ENCODE measurements around the gene LHX6. TPM values are rescaled to one million over a fixed set of nuclear protein-coding genes. Genes with fewer than 3 reads are reported as not detected.

Gene LHX6
- polyA plus RNA-seq, 1 experiment: not detected

DNA sequence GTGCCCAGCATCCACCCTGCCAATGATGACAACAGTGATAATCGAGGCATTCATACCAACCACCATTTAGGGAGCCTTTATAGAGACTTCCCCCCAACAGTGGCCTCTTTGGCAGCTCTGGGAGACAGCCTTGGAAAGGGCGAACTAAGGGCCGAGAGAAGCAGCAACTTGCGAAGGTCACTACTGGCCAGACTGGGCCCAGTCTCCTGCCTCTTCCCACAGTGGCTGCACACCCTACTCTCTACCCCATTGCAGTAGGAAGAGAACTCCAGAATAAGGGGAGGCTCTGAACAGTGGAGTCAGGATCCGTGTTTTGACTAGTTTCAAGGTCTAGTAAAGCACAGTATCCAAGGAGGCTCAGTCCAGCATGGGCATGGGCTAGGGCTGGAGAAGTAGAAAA lies 5.3 kb downstream of the LHX6 start:
- CTCF ChIA-PET: interaction anchor here (1.3 to 1.6 kb wide), 3 partner anchors 9 to 12 kb away, joined by 3 read pairs; no protein-coding TSS in a partner anchor
- TF ChIP-seq, protein P1, sequence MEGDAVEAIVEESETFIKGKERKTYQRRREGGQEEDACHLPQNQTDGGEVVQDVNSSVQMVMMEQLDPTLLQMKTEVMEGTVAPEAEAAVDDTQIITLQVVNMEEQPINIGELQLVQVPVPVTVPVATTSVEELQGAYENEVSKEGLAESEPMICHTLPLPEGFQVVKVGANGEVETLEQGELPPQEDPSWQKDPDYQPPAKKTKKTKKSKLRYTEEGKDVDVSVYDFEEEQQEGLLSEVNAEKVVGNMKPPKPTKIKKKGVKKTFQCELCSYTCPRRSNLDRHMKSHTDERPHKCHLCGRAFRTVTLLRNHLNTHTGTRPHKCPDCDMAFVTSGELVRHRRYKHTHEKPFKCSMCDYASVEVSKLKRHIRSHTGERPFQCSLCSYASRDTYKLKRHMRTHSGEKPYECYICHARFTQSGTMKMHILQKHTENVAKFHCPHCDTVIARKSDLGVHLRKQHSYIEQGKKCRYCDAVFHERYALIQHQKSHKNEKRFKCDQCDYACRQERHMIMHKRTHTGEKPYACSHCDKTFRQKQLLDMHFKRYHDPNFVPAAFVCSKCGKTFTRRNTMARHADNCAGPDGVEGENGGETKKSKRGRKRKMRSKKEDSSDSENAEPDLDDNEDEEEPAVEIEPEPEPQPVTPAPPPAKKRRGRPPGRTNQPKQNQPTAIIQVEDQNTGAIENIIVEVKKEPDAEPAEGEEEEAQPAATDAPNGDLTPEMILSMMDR (IDR thresholded peaks at IDR 0.05; ENCODE audit: insufficient read depth, low read depth, low read length): no peak
- DNase-seq (ENCODE audit: low read depth): no peak
- POLR2A ChIA-PET: no interaction called here
- Histone ChIP-seq H3K36me3 (ENCODE audit: control insufficient read depth, insufficient read depth, low read length) (no peaks in the 10 kb centered on the region), H3K27me3 (ENCODE audit: control insufficient read depth, insufficient read depth, low read length) (peaks cover 90% of the 10 kb centered on the region), H3K4me3 (ENCODE audit: low read depth, low read length) (no peak overlapping the region)

DNA sequence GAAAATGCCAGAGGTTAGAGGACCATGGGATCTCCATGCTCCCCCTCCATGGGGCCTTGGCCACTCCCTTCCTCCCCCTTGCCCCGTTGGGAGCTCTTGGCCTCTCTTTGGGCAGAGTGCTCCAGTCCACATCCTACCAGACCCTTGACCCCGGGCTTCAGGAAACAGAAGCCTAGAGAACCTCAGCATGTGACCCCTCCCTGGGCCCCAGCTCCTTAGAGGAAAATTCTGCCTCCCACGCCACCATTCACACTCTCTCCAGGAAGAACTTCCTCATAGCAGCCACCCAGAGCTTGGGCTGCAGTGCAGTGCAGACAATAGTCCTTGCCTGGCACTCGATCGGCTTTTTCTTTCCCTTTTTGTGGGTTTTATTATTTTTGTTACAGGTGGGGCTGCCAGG lies 6.0 kb downstream of the LHX6 start:
- DNase-seq (ENCODE audit: low read depth): no peak
- Histone ChIP-seq H3K4me3 (ENCODE audit: low read depth, low read length) (no peak overlapping the region), H3K27me3 (ENCODE audit: control insufficient read depth, insufficient read depth, low read length) (peaks cover 93% of the 10 kb centered on the region), H3K36me3 (ENCODE audit: control insufficient read depth, insufficient read depth, low read length) (no peaks in the 10 kb centered on the region)
- TF ChIP-seq, protein P1 (IDR thresholded peaks at IDR 0.05; ENCODE audit: insufficient read depth, low read depth, low read length): no peak
- POLR2A ChIA-PET: no interaction called here
- CTCF ChIA-PET: interaction anchor here (1.3 to 1.6 kb wide), 3 partner anchors 8 to 12 kb away, joined by 3 read pairs; no protein-coding TSS in a partner anchor

DNA sequence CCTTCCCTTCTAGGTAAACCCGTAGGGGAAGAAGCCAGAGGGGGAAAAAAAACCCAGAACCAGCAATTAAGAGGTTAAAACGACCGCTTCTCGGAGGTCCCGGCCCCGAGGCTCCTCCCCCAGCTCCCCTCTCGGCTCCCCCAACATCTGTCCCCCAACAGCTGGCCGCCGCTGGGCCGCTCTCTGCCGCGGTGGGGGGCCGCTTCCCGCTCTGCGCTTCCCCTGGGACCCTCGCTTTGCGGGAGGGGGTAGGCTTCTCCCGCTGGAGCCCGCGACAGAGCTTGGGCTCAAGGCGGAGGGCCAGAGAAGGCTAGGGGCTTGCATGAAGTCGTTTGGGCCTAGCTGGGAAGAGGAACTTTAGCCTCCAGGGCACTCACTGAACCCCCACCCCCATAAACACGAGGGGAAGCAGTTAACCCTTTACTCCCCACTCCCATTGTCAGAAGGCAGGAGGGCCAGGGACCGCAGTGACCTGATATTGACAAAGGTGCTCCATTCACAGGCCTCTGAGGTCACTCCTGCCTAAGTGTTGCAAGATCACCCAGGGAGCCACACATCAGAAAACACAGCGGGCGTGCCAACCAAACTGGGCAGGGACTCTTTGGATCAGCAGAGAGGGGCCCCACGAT lies 7.5 kb downstream of the LHX6 start:
- Histone ChIP-seq H3K4me3 (ENCODE audit: low read depth, low read length) (no peak overlapping the region), H3K36me3 (ENCODE audit: control insufficient read depth, insufficient read depth, low read length) (no peaks in the 10 kb centered on the region), H3K27me3 (ENCODE audit: control insufficient read depth, insufficient read depth, low read length) (peaks cover 90% of the 10 kb centered on the region)
- CTCF ChIA-PET: no interaction called here
- no peak for DNase-seq (ENCODE audit: low read depth)
- TF ChIP-seq, protein P1 (IDR thresholded peaks at IDR 0.05; ENCODE audit: insufficient read depth, low read depth, low read length): no peak
- POLR2A ChIA-PET: no interaction called here

DNA sequence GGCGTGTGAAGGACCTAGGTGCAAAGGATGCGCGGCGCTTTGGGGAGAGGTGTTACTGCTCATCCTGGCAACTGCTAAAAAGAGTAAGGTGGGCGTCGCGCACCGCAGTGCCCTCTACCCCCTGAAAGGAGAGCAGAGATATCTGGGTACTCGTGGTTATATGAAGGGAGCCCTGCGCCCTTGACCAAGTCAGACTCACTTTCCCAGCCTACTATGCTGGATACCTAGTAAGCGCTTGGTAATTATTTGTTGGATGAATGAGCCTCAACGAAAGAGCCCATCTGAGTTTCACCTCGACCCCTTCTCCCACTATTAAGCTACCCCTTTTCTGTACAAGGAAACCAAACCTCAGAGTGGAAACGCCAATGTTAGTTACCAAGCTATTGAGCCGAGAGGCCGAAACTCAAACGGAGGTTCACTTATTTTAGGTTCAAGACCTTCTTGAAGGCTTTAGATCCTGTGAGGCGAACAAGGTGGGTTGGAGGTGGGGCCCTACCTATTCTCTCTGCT lies 8.0 kb downstream of the LHX6 start:
- TF ChIP-seq, protein P1 (IDR thresholded peaks at IDR 0.05; ENCODE audit: insufficient read depth, low read depth, low read length): no peak
- ChIA-PET POLR2A (no interaction called here), CTCF (no interaction called here)
- Histone ChIP-seq H3K36me3 (ENCODE audit: control insufficient read depth, insufficient read depth, low read length) (no peaks in the 10 kb centered on the region), H3K4me3 (ENCODE audit: low read depth, low read length) (no peak overlapping the region), H3K27me3 (ENCODE audit: control insufficient read depth, insufficient read depth, low read length) (peaks cover 90% of the 10 kb centered on the region)
- DNase-seq (ENCODE audit: low read depth): no peak

DNA sequence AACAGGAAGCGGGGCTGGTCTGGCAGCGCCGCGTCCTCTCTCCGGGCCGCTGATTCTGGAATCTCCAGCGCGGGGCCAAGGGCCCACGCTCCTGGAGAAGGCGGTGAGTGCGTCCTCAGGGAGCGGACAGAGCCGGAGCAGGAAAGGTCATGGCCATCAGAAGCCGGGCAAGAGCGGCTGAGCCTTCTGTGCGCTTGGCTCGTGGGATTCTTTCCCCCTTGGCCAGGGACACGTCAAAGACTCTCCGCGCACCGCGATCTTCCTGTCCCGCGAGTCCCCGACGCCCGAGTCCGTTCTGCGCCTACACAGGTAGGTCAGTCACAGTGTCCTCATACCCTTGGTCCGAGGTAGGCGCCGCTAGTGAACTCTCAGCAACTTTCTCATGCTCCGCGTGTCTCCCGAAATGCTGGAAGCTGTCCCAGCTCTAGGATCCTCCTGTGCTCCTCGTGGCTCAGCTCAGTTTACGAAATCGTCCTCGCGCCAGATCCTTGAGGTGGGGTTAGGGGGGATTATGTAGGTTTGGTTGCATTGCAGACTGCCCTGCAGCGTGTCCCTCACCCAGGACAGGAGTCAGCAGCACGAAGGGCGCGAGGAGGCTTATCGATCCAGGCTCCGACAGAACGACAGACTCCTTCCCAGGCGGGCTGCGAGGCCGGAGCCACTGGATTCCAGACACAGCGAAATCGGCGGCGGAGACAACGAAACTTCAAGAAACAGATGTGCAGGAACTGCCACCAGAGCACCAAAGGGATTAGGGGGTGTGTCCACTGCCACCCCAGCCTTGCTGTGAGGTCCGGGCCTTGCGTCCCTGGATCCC lies 8.7 kb downstream of the LHX6 start:
- ChIA-PET CTCF (no interaction called here), POLR2A (no interaction called here)
- Histone ChIP-seq H3K27me3 (ENCODE audit: control insufficient read depth, insufficient read depth, low read length) (peaks cover 90% of the 10 kb centered on the region), H3K4me3 (ENCODE audit: low read depth, low read length) (no peak overlapping the region), H3K36me3 (ENCODE audit: control insufficient read depth, insufficient read depth, low read length) (no peaks in the 10 kb centered on the region)
- TF ChIP-seq, protein P1 (IDR thresholded peaks at IDR 0.05; ENCODE audit: insufficient read depth, low read depth, low read length): no peak
- no peak for DNase-seq (ENCODE audit: low read depth)

Data from BJ (cell line).